HG03565 (cell line): ENCODE measurements around the gene SMCHD1.
"Not testable (repeated sequence)": the region's sequence is repeated elsewhere in the genome, so short reads cannot be mapped to it uniquely, and the experiment has no call there.

Source experiments
- ATAC-seq: cut with Tn5 transposase; IDR thresholded peaks from one replicate; pipeline ENCODE4 v1.9.1; 2021; ENCODE audit warnings: mild to moderate bottlenecking, moderate library complexity; ENCODE audit not compliant: unreplicated experiment

Gene SMCHD1

GRCh38 chr18:2656981-2657512 is 1.5 kb downstream of the SMCHD1 start:
- no peak for ATAC-seq

GRCh38 chr18:2657788-2658458 is 2.4 kb downstream of the SMCHD1 start:
- no peak for ATAC-seq

GRCh38 chr18:2660849-2661248 is 5.3 kb downstream of the SMCHD1 start:
- ATAC-seq, result not testable (repeated sequence)

GRCh38 chr18:2662288-2662687 is 6.8 kb downstream of the SMCHD1 start:
- ATAC-seq, result not testable (repeated sequence)

GRCh38 chr18:2662990-2663389 is 7.5 kb downstream of the SMCHD1 start:
- no peak for ATAC-seq

- ATAC-seq, result no peak
Measured at GRCh38 chr18:2672410-2672809, 16.9 kb downstream of the SMCHD1 start.

- no peak for ATAC-seq
Measured at GRCh38 chr18:2672872-2673271, 17.3 kb downstream of the SMCHD1 start.

GRCh38 chr18:2678933-2679332 is 23.4 kb downstream of the SMCHD1 start:
- not testable (repeated sequence) for ATAC-seq

- ATAC-seq, result no peak
Measured at GRCh38 chr18:2680216-2680792, 24.8 kb downstream of the SMCHD1 start.

- ATAC-seq, result no peak
Measured at GRCh38 chr18:2681993-2682603, 26.6 kb downstream of the SMCHD1 start.

GRCh38 chr18:2683055-2683454 is 27.5 kb downstream of the SMCHD1 start:
- ATAC-seq, result no peak

GRCh38 chr18:2686349-2686968 is 30.9 kb downstream of the SMCHD1 start:
- ATAC-seq, result no peak

GRCh38 chr18:2687390-2688001 is 32.0 kb downstream of the SMCHD1 start:
- no peak for ATAC-seq

GRCh38 chr18:2692508-2692907 is 37.0 kb downstream of the SMCHD1 start:
- ATAC-seq, result no peak

- ATAC-seq, result no peak
Measured at GRCh38 chr18:2697184-2697583, 41.7 kb downstream of the SMCHD1 start.

- no peak for ATAC-seq
Measured at GRCh38 chr18:2699001-2699400, 43.5 kb downstream of the SMCHD1 start.

GRCh38 chr18:2704541-2704940 is 49.0 kb downstream of the SMCHD1 start:
- no peak for ATAC-seq

GRCh38 chr18:2706903-2707302 is 51.4 kb downstream of the SMCHD1 start:
- ATAC-seq, result no peak

- ATAC-seq, result no peak
Measured at GRCh38 chr18:2707551-2708168, 52.1 kb downstream of the SMCHD1 start.

GRCh38 chr18:2709316-2709715 is 53.8 kb downstream of the SMCHD1 start:
- ATAC-seq, result no peak

GRCh38 chr18:2714140-2714539 is 58.6 kb downstream of the SMCHD1 start:
- no peak for ATAC-seq
